ENCODE results near the gene LDB2. TPM values are rescaled to one million over a fixed set of nuclear protein-coding genes. Genes with fewer than 3 reads are reported as not detected.

The LDB2 gene
- total and polyA plus RNA-seq, 2 experiments from 2014 or later, result 48.6 to 80.1 TPM

DNA sequence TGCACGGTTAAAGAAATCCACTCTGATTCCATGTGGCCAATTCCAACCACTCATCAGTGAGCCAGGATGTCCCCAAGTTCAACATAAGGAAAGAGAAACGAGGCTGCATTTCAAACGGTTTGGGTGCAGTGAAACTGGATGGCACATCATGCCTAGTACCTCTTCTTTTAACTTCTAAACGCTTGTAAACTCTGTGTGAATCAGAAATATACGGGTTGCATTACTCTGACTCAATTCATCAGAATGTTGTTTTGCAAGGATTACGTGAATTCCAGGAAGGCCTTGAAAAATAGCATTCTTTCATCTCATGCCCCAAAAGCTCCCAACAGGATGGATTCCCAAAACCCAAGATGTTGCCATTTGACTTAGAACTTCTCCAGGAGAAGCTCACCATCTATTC, 270.4 kb downstream of the LDB2 start (continued):
- TF ChIP-seq, protein P1, sequence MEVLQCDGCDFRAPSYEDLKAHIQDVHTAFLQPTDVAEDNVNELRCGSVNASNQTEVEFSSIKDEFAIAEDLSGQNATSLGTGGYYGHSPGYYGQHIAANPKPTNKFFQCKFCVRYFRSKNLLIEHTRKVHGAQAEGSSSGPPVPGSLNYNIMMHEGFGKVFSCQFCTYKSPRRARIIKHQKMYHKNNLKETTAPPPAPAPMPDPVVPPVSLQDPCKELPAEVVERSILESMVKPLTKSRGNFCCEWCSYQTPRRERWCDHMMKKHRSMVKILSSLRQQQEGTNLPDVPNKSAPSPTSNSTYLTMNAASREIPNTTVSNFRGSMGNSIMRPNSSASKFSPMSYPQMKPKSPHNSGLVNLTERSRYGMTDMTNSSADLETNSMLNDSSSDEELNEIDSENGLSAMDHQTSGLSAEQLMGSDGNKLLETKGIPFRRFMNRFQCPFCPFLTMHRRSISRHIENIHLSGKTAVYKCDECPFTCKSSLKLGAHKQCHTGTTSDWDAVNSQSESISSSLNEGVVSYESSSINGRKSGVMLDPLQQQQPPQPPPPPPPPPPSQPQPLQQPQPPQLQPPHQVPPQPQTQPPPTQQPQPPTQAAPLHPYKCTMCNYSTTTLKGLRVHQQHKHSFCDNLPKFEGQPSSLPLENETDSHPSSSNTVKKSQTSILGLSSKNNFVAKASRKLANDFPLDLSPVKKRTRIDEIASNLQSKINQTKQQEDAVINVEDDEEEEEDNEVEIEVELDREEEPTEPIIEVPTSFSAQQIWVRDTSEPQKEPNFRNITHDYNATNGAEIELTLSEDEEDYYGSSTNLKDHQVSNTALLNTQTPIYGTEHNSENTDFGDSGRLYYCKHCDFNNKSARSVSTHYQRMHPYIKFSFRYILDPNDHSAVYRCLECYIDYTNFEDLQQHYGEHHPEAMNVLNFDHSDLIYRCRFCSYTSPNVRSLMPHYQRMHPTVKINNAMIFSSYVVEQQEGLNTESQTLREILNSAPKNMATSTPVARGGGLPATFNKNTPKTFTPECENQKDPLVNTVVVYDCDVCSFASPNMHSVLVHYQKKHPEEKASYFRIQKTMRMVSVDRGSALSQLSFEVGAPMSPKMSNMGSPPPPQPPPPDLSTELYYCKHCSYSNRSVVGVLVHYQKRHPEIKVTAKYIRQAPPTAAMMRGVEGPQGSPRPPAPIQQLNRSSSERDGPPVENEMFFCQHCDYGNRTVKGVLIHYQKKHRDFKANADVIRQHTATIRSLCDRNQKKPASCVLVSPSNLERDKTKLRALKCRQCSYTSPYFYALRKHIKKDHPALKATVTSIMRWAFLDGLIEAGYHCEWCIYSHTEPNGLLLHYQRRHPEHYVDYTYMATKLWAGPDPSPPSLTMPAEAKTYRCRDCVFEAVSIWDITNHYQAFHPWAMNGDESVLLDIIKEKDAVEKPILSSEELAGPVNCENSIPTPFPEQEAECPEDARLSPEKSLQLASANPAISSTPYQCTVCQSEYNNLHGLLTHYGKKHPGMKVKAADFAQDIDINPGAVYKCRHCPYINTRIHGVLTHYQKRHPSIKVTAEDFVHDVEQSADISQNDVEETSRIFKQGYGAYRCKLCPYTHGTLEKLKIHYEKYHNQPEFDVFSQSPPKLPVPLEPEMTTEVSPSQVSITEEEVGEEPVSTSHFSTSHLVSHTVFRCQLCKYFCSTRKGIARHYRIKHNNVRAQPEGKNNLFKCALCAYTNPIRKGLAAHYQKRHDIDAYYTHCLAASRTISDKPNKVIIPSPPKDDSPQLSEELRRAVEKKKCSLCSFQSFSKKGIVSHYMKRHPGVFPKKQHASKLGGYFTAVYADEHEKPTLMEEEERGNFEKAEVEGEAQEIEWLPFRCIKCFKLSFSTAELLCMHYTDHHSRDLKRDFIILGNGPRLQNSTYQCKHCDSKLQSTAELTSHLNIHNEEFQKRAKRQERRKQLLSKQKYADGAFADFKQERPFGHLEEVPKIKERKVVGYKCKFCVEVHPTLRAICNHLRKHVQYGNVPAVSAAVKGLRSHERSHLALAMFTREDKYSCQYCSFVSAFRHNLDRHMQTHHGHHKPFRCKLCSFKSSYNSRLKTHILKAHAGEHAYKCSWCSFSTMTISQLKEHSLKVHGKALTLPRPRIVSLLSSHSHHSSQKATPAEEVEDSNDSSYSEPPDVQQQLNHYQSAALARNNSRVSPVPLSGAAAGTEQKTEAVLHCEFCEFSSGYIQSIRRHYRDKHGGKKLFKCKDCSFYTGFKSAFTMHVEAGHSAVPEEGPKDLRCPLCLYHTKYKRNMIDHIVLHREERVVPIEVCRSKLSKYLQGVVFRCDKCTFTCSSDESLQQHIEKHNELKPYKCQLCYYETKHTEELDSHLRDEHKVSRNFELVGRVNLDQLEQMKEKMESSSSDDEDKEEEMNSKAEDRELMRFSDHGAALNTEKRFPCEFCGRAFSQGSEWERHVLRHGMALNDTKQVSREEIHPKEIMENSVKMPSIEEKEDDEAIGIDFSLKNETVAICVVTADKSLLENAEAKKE (CRISPR knock-in tag; IDR thresholded peaks at IDR 0.05), result no peak
- no peak for TF ChIP-seq ZNF331 (CRISPR knock-in tag; IDR thresholded peaks at IDR 0.05; ENCODE audit: low read depth)
- TF ChIP-seq, protein P2, sequence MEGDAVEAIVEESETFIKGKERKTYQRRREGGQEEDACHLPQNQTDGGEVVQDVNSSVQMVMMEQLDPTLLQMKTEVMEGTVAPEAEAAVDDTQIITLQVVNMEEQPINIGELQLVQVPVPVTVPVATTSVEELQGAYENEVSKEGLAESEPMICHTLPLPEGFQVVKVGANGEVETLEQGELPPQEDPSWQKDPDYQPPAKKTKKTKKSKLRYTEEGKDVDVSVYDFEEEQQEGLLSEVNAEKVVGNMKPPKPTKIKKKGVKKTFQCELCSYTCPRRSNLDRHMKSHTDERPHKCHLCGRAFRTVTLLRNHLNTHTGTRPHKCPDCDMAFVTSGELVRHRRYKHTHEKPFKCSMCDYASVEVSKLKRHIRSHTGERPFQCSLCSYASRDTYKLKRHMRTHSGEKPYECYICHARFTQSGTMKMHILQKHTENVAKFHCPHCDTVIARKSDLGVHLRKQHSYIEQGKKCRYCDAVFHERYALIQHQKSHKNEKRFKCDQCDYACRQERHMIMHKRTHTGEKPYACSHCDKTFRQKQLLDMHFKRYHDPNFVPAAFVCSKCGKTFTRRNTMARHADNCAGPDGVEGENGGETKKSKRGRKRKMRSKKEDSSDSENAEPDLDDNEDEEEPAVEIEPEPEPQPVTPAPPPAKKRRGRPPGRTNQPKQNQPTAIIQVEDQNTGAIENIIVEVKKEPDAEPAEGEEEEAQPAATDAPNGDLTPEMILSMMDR (conservative IDR thresholded peaks at IDR 0.05; ENCODE audit: low read depth in 2 of 2), result no peak
- no peak for TF ChIP-seq ZNF114 (CRISPR knock-in tag; IDR thresholded peaks at IDR 0.05)
- TF ChIP-seq CREB1 (CRISPR knock-in tag; IDR thresholded peaks at IDR 0.05; ENCODE audit: low read depth), result no peak
- TF ChIP-seq EZH2 (IDR thresholded peaks at IDR 0.05; ENCODE audit: low read depth, unreplicated experiment), result no peak
- TF ChIP-seq EZH2phosphoT487 (IDR thresholded peaks at IDR 0.05; ENCODE audit: unreplicated experiment), result no peak

DNA sequence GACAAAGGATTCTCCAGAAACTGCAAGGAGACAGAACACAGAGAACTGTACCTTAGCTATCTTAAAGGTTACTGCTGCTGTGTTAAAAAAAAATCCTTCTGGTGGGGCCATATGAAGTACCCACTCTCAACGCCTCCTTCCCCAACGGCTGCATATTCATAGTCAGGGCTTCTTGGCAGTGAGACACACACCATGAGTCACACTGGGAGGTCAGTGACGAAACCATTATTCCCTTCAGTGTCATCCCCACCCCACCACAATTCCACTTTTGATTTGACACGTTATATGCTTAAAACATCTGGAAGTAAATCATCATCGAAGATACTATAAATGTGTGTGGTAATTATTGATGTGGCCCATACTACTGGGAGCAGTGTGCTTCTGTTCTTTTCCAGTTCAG, 271.5 kb downstream of the LDB2 start:
- DNase-seq (ENCODE audit: low spot score) (no peak), ATAC-seq (no peak)
- Histone ChIP-seq H3K4me2 (no peak overlapping the region), H3K27me3 (ENCODE audit: insufficient read depth) (no peaks in the 10 kb centered on the region), H3K9me2 (ENCODE audit: insufficient read depth) (peaks cover 6% of the 10 kb centered on the region; the same call in 1 of the 2 replicates), H2AFZ (no peak overlapping the region), H3F3A (replicated peaks; ENCODE audit: low read depth) (no peaks in the 10 kb centered on the region), H3K4me3 (no peak overlapping the region), H3K36me3 (ENCODE audit: insufficient read depth) (no peaks in the 10 kb centered on the region), H4K20me1 (replicated peaks; ENCODE audit: insufficient read depth) (no peaks in the 10 kb centered on the region), H3K4me1 (ENCODE audit: insufficient read depth) (no peaks in the 10 kb centered on the region), H3K27ac (ENCODE audit: low read depth) (no peak overlapping the region), H3K79me2 (replicated peaks; ENCODE audit: insufficient read depth) (peaks cover 16% of the 10 kb centered on the region)
- no peaks in the 10 kb centered on the region for H3K27me3 Mint-ChIP-seq (ENCODE audit: insufficient read depth, low read depth, poor library complexity)
- TF ChIP-seq, protein P1 (CRISPR knock-in tag; IDR thresholded peaks at IDR 0.05), result no peak
- TF ChIP-seq JUNB (IDR thresholded peaks at IDR 0.05; ENCODE audit: unreplicated experiment), result no peak
- H3K36me3 Mint-ChIP-seq (ENCODE audit: low read depth), result no peaks in the 10 kb centered on the region
- no peak overlapping the region for H3K4me3 Mint-ChIP-seq
- H3K4me1 Mint-ChIP-seq, result no peaks in the 10 kb centered on the region; the same call in 2 of the 3 replicates
- H3K9me3 Mint-ChIP-seq, result no peaks in the 10 kb centered on the region
- H3K27ac Mint-ChIP-seq, result no peak overlapping the region
